HG02798 (cell line): ENCODE data around the gene VMO1.

Source experiments
- ATAC-seq: cut with Tn5 transposase; IDR thresholded peaks from one replicate; pipeline ENCODE4 v1.9.1; 2021; ENCODE audit warnings: mild to moderate bottlenecking; ENCODE audit not compliant: unreplicated experiment, poor library complexity

Gene VMO1, protein sequence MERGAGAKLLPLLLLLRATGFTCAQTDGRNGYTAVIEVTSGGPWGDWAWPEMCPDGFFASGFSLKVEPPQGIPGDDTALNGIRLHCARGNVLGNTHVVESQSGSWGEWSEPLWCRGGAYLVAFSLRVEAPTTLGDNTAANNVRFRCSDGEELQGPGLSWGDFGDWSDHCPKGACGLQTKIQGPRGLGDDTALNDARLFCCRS

DNA sequence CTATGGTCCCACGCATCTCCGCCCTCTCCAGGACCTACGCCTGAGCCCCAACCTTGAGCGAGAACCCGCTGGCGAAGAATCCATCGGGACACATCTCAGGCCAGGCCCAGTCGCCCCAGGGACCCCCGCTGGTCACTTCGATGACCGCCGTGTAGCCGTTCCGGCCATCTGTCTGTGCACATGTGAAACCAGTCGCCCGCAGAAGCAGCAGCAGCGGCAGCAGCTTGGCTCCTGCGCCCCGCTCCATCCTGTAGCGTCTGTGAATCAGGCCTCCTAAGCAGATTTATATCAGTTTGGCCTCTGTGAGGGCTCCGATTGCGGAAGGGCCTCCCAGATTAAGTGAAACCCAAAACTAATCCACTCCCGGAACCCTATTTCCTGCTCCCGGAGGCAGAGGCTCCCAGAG is at the start of gene VMO1:
Gene VMO1, minus strand, starts transcription at position 259 of the 406 bp plus-strand sequence. Its CDS starts 12 bp downstream, at position 247.
- ATAC-seq = no peak

DNA sequence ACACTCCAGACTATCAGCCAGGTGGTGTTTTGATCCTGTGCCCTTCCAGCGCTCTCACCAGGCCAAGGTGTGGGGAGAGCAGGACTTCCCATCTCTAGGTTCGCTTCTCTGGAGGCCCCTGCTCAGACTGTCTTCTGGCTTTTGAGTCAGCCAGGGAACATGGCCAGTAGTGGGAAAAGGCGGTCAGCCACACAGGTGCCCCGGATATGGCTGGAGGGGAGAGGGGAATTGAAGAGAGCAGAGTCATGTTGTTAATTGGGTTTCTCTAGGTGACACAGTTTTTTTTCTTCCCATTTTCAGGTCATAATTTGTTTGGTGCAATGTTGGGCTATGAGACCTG is 48.5 kb upstream of the VMO1 start:
- ATAC-seq = no peak

DNA sequence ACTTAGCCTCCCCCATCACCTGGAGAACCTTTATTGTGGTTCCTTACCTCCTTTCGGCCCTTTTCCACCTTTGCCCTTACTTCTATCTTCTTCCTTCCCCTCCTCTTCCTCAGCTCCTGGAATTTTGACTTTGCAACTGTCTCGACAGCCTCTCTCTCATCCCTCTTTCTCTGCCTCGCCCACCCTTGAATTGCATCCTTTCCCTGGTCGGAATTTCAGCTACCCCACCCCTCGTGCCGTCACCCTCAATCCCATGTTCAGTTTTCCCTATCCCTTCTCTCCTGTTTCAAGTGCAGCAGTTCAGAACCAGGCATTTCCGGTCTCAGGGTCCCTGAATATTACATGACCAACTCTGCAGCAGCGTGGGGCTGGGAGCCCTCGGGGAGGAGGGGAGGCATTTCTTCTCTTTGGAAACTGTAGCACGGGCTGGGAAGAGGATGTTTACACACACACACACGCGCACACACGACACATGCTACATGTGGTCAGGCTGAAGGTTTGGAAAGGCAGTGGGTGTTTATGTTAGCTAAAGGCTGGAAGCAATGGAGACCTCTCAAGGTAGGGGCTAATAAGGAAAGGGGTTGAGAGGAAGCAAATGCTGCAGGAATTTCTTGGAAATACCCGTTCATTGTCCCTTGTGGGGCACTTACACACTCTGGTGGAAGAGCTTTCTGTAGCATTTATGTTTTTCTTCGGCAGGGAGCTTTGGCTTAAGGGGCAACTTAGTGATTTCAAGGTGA is 47.9 kb upstream of the VMO1 start:
- ATAC-seq = no peak

DNA sequence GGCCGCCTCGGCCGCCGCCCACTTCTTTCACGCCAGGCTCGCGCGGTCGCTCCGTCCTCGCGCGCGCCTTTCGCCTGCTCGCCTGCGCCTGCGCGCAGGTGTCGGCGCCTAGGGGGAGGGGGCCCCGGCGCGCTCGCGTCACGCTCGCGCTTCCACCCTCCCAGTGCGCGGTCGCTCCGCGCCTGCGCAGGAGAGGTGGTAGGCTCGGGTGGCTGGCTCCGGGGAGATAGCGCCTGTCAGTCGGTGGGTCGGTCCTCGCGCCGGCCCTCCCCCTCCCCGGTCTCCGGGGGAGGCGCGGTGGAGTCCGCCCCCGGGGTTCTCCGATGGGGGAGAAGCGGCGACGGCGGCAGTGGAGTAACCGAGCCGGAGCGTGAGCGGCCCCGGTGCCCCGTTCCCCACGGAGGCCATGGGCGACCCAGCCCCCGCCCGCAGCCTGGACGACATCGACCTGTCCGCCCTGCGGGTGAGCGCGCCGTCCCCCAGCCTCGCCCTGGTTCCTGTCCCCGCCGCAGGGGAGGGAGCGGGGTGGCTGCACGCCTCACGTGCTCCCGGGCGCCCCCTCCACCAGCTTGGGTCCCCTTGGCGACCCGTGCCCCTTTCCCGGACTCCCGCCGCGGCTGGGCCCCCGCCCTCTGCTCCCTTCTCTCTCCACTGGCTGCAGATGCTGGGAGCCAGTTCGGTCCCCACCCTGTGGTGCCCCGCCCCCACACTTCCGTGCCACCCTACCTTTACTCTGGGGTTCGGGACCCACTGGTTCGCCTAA is 47.2 kb upstream of the VMO1 start, which contains the start of gene MINK1:
Gene MINK1, plus strand, starts transcription at position 163 of the 763 bp plus-strand sequence. Its CDS starts 244 bp downstream, at position 407.
- ATAC-seq = peak; percentile 98

DNA sequence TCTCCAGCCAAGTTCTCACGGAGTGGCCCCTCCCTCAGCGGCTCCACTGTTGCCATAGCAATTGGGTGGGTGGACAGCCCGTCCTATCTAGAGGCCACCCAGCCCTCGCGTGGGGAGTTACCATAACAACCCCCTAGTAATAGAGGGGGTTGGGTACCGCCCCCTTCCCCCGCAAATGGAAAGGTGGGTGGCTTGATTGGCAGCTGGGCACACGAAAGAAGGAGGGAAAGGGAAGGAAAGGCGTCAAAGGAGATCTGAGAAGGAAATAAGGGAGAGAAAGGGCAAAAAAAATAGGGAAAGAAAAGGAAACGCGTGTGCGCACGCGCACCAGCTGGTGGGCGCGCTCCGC is 46.6 kb upstream of the VMO1 start:
- peak; percentile 14 for ATAC-seq

DNA sequence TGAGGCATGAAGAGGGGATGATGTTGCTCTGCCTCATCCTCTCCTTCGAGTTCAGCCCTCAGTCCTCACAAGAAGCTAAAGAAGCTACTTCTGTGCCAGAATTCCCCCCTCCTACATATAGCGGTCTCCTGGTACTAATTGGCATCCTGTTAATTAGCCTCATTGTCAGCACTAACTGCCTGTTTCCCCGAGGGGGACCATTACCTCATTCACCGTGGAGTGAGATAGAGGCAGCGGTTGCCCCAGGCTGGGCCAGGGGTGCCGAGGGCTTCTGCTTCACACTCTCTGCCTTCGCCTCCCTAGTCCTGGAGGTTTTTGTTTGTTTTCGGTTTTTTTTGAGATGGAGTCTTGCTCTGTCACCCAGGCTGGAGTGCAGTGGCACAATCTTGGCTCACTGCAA is 41.2 kb upstream of the VMO1 start:
- ATAC-seq = no peak

DNA sequence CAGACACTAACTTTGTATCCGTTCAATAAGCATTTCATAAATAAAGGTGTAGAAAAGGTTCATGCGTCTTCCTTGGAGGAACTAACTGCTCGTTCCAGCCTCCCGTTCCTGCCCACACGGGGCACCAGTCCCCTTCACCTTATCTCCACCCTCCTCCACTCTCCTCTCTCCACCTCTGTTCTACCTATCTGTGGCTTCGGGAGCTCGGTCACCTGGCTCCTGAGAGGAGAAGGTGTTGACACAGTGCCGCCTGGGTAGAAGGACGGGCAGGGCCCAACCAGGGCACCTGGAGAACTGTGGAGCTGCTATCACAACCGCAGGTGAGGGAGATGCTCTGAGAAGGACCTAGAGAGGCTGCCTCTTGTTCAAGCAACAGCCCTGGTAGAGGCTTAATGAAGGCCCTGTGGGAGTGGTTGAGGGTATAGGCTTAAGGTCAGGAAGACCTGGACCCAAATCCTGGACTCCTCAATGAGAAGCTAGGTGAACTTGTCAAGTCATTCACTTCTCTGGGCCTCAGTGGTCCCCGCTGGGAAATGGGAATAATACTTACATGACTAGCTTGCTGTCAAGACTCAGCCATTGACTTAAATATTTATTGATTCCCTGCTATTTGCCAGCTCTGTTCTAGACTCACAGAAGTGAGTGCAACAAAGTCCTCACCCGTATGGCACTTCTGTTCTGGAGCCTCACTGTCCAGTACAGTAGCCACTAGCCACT is 37.4 kb upstream of the VMO1 start:
- no peak for ATAC-seq

DNA sequence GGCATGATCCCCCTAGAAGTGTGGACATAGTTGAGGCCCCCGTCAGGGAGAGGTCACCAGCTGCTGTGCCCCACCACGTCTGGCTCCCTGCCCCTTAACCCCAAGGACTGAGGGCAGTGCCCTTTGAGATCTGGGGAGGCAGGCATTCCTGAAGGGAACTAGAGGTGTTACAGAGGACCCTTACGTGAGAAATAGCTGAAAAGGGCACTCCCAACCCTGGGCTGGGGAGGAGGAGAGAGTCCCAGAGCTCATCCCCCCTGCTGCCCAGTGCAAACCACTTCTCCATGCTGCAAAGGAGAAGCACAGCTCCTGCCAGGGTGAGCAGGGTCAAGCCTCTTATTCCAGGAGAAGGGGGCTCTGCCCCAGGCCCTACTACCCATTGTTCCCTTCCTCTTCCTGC is 36.7 kb upstream of the VMO1 start:
- no peak for ATAC-seq

DNA sequence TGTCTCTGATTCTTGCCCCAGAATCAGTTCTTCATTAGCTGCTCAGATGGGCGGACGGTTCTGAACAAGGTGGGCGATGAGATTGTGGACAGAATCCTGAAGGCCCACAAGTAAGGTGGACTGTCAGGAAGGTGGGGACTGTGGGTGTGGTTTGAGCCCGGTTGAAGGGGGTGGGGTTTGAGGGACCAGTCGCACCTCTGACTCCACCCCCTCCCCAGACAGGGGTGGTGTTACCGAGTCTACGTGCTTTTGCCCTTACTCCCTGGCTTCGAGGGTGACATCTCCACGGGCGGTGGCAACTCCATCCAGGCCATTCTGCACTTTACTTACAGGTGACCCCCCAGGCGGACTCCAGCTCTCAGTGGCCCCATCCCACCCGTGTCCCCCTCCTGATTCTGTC is 32.1 kb upstream of the VMO1 start:
- no peak for ATAC-seq

DNA sequence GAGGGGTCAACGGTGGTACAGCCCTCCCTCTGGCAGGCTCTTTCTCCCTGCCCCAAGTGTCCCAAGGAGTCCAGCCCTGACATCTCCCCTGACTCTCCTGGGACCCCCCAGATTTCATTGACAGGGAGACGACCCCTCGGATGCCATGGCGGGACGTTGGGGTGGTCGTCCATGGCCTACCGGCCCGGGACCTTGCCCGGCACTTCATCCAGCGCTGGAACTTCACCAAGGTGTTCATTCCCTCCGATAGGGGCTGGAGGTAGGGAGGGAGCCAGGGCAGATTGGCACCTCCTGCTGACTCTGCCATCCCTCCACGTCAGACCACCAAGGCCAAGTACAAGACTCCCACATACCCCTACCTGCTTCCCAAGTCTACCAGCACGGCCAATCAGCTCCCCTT is 30.7 kb upstream of the VMO1 start:
- ATAC-seq = no peak

DNA sequence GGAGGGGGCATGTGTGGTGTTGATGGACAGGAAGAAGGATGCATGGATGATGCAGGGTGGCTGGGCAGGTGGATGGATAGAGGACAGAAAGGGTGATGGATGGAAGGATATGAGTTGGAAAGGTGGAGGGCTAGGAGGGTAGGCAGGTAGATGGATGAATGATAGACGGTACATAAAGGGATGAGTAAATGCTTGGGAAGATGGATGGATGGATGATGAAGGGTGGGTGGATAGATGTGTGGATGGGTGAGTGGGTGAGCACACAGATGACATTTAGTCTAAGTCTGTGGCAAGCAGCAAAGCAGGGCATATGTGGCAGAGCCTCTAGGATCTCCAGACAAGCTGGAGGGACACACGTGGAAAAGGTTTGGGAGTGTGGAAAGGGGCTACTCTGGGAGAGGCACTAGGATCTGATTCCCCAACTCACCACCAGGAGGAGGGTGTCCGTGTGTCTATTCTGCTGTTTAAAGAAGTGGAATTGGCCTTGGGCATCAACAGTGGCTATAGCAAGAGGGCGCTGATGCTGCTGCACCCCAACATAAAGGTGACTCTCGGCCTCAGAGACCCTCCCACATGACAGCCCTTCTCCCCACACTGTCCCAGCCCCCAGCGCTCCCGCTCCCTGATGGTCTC is 29.0 kb upstream of the VMO1 start:
- ATAC-seq = no peak

DNA sequence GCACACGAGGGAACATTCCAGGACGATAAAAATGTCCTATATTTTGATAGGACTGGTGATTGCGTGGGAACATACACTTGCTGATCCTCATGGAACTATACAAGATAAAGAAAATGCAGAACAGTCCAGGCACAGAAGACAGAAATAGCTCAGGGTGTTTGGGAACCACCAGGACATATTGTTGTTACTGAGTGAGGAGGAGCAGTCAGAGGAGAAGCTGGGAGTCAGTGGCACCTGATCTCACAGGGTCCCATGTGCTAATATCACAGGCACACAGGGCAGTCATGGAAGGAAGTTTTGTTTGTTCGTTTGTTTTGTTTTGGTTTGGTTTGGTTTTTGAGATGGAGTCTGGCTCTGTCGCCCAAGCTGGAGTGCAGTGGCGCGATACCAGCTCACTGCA is 26.5 kb upstream of the VMO1 start:
- no peak for ATAC-seq

DNA sequence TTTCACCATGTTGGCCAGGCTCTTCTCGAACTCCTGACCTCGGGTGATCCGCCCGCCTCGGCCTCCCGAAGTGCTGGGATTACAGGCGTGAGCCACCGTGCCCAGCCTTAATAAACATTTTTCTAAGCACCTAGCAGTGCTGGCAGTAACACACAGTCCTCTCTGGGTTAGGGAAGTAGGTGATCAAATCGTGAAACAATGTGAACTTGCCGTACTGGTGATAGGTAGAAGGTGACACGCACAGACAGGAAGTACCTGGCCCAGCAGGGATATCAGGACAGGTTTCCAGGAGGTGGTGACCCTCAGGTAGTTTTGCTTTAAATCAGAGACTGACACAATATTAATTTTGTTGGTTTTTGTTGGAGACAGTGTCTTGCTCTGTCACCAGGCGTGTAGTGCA is 25.3 kb upstream of the VMO1 start:
- no peak for ATAC-seq

DNA sequence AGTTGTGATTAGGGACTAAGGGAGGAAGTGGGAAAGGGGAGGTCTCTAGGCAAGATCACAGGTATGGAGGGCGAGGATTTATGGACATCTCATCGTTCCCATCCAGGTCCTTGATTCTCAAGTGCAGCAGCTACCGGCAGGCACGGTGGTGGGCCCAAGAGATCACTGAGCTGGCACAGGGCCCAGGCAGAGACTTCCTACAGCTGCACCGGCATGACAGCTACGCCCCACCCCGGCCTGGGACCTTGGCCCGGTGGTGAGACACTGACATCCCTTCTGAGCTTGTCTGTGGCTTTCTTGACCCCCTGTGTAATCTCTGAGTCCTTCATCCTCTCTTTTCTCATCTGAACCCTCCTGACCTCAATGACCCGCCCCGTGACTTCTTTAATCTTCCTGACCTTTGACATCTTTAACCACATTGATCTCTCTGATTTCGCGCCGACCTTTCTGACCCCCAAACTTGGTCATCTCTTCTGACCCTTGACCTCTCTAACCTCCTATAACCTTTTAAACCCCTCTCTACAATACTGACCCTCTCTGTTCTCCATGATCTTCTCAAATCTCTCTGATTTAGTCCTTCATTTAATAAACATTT is 24.6 kb upstream of the VMO1 start:
- no peak for ATAC-seq

DNA sequence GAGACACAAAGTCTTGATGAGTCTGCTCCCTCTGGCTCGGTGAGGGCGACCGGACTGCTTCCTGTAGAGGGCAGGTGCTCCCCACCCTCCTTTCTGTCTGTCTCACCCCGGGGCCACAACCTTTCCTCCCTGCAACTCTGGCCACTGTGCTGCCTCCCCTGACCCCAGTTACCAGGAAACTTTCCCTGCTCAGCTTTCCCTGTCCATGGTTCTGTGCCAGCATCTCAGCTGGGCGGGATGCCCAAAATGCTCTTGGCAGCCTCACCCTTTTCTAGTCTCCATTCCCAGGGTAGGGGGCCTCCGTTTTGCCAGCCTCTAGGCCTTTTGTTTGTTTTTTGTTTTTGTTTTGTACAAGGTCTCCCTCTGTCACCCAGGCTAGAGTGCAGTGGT is 22.2 kb upstream of the VMO1 start:
- ATAC-seq = no peak

DNA sequence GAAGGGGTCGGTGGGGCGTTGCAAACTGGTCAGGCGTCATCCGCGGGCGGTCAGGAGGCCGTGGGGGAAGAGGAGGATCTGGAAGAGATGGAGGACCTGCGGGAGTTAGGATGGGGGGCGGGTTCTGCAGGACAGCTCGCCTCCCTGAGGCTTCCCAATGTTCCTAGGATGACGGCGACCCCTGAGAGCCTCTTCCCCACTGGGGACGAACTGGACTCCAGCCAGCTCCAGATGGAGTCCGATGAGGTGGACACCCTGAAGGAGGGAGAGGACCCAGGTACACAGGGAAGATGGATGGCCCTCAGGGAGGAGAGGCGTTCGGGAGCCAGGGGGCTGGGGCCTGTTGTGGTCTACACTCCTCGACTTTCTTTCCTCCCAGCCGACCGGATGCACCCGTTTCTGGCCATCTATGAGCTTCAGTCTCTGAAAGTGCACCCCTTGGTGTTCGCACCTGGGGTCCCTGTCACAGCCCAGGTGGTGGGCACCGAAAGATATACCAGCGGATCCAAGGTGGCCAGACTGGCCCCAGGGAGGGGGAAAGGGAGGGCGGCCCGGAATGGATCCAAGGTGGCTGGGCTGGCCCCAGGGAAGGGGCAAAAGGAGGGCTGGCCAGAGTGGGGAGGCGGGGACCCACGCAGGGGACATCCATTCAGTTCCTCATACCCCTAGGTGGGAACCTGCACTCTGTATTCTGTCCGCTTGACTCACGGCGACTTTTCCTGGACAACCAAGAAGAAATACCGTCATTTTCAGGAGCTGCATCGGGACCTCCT is 21.6 kb upstream of the VMO1 start:
- no peak for ATAC-seq

DNA sequence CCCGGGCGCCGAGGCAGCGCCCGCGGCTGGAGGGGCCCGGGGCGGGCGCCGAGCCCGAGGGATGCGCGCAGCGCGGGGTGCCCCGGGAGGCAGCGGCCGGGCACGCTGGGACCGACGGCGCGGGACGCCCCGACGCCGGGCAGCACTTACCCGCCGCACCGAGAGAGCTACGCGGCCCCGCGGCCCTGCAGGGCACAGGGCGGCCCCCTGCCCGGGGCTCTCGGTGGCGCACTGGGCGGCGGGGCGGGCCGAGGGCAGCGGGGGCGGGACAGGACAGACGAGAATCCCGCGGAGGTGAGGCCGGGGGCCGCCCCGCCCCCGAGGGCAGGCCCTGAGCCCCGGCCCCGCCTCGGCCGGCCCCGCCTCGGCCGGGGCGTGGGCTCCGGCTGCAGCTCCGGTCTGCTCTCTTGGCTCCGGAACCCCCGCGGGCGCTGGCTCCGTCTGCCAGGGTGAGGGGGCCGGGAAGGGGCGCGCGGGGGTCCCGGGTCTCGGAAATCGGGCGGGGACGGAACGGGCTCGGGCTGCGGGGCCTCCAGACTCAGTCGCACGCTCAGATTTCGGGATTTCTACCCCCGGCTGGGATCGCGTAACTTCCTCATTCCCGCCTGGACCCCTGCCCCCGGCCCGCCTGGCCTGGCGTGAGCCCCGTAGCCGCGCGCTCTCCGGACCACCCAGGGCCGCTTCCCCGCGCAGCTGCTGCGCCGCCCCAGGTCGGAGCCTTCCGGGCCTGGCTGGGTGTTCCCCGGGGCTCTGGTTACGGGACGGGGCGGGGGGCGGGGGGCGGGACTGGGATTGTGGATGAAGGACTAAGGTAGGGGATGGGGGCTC is 20.8 kb upstream of the VMO1 start, which contains the start of gene PLD2:
Gene PLD2, plus strand, starts transcription at position 376 of the 828 bp plus-strand sequence. CDS start 621 bp downstream, outside the sequence.
- ATAC-seq = peak; percentile 94

DNA sequence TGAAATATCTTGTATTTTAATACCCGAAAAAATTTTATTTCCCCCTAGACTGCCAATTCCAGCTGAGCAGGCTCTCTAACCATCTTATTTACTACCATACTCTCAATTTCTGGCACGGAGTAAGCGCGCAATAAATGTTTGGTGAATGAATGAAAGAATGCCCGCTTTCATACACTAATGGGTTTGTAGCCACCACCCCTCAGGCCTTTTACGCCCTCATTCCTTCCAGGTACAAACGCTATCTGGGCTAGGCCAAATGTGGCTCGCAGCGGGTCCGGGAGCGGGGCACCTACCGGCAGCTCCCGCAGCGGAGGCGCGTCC is 20.3 kb upstream of the VMO1 start:
- ATAC-seq = no peak

DNA sequence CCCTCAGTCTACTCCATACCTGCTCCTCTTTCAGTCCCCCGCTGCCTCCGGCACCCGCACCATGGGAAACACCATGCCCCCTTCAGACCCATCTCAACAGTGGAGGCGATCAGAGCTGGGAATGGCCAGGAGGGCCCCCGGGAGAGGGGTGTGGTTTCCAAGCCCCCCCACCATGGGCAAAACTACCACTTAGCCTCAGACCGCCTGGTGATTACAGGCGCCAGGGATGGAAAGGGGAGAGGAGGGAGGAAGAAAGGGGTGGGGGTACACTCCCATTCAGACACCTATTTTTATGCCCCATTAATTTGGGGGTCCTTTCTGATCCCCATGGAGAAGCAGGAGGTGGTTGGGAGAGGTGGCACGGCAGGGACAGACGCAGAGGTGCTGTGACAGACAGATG is 16.1 kb upstream of the VMO1 start, which contains the start of gene C17orf114:
Gene C17orf114, minus strand, starts transcription at position 101 of the 400 bp plus-strand sequence.
- ATAC-seq = no peak
